A673 (cell line): Measurements from ENCODE around the gene THADA.

Source experiments
- CTCF ChIP-seq: fragments of 300-800, 200-600 bp; sonication (generic); conservative IDR thresholded peaks from 2 replicates; pipeline ENCODE4 v1.5.1; 2017; ENCODE audit warnings: low read depth, mild to moderate bottlenecking, antibody characterized with exemption, low read length, moderate library complexity, mixed read lengths
- EZH2 ChIP-seq: fragments of 200-600 bp; sonication (generic); IDR thresholded peaks from 2 replicates; pipeline ENCODE4 v1.6.1; 2017; ENCODE audit warnings: borderline replicate concordance, low read depth, mild to moderate bottlenecking, mixed read lengths, antibody characterized with exemption, low read length; ENCODE audit not compliant: poor library complexity, severe bottlenecking

- TF ChIP-seq EZH2 (no peak), CTCF (peak; percentile 67)
Observed at GRCh38 chr2:43542285-43542933, 53.4 kb downstream of the THADA start.
